HG03066 (cell line): ENCODE results near the gene BAZ1A.

Experiments
- ATAC-seq: cut with Tn5 transposase; IDR thresholded peaks from one replicate; pipeline ENCODE4 v1.9.1; 2021; ENCODE audit warnings: low read depth; ENCODE audit not compliant: unreplicated experiment

Gene BAZ1A

GRCh38 chr14:34732802-34733201, 142.4 kb downstream of the BAZ1A start:
- no peak for ATAC-seq

- ATAC-seq: no peak
Observed at GRCh38 chr14:34723867-34724266, 151.3 kb downstream of the BAZ1A start.

- ATAC-seq: no peak
Observed at GRCh38 chr14:34722723-34723545, 152.2 kb downstream of the BAZ1A start.

DNA sequence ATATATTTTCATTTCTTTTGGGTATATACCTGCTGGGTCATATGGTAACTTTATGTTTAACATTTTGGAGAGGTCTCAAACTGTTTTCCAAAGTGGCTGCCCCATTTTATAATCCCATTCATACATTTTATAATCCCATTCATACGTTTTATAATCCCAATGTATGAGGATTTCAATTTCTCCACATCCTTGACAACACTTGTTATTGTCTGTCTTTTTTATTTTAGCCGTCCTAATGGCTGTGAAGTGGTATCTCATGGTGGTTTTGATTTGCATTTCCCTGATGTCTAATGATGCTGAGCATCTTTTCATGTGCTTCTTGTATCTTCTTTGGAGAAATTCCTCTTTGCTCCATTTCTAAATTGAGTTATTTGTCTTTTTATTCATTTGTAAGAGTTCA, 154.0 kb downstream of the BAZ1A start:
- no peak for ATAC-seq

GRCh38 chr14:34718750-34719304, 156.3 kb downstream of the BAZ1A start:
- no peak for ATAC-seq

- ATAC-seq: no peak
Observed at GRCh38 chr14:34715127-34715863, 159.9 kb downstream of the BAZ1A start.

- ATAC-seq: peak; percentile 79
Observed at GRCh38 chr14:34714320-34715126, 160.6 kb downstream of the BAZ1A start, which contains the start of gene CFL2. Gene CFL2 (minus strand): TSS chr14:34714593. CDS start chr14:34714540, 53 bp downstream.

DNA sequence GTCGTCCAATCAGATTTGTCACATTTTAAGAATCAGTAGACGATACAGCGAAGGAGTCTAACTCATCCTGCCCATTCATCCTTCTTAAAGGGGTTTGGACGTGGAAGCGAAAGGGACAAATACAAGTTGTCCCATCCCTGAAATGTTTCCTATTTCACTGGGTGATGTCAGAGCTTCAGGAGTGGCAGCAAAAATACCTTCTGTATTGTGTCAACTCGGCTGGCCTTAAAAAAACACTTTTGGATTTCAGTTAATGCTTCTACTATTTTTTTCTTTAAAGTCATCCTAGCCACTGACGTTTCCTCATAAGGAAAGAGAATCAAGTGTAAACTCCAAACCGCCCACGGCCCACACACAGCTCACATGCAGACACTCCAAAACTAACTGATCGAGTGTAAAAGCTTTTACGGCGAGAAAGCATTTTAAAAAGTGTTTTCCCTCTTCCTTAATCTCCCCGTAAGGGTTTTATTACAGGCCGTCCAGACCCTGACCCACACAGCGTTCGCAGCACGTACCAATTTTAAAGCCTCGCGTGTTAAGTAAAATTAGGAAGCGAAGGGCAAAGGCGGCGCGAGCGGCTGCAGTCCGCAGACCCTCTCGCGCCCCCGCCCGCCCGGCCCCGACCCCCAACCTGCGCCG, 161.4 kb downstream of the BAZ1A start:
- peak; percentile 23 for ATAC-seq

GRCh38 chr14:34713122-34713680, 162.0 kb downstream of the BAZ1A start:
- ATAC-seq: no peak

- ATAC-seq: no peak
Observed at GRCh38 chr14:34711796-34712712, 163.1 kb downstream of the BAZ1A start.

GRCh38 chr14:34711169-34711568, 164.0 kb downstream of the BAZ1A start:
- ATAC-seq: peak; percentile 54

DNA sequence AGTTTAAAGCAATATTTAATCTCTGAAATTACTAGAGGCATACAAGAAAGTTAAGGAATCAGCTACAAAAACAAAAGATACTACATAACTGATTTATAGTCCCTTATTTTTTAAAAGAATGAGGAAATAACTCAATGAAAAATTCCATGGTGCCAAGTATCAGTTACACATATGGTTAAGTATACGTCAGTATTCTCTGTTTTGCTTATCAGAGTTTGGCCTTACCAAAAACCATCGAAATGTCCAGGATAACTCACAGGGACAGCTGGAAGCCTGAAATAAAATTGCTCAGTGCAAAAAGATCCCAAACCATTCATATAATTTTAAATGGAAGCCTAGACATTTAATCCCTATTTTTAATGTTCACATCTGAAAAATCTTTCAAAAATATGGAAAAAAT, 164.4 kb downstream of the BAZ1A start:
- ATAC-seq: no peak

DNA sequence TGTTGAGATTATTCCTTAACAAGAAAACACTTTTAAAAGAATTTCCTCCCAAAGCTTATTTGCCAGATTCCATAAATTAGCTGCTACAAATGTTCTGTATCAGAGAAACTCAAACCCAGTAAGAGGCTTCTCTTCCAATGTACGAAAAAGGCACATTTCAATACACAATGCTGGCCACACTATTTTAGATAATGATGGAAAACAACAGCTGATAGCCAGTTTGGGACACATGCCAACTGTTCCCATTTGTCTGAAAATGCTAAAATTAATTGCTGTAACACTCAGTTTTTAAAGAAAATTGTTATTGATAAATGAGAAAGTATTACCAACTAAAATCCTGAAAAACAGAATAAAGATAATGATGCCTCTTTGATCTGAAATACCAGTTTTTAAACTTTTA, 165.2 kb downstream of the BAZ1A start:
- ATAC-seq: no peak

DNA sequence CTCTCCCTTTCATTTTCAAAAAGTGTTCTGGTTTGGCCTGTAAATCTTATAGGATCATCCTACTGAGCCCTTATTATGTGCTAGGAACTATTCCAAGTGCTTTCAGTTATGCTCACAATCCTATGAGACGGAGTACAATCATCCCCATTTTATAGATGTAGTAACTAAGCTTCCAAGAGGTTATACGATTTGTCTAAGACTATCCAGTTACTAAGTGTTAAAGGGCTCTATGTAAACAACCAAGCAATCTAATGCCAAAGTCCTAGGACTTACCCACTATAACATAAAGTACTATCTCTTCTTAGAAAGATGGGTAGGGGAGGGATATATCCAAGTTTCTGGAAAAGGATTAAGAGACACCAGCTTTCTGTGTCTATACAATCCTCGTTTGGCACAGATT, 167.4 kb downstream of the BAZ1A start:
- no peak for ATAC-seq
